Heart left ventricle (tissue), 16 donors: Measurements from ENCODE around the gene ZNF423. TPM values are rescaled to one million over a fixed set of nuclear protein-coding genes. Genes with fewer than 3 reads are reported as not detected.

Experiments
- ATAC-seq, 4 donors: fragments of 200-7000 bp; cut with Tn5 transposase; one replicate each; pipeline ENCODE4 v1.9.1; 2020 to 2022; ENCODE audit warnings: moderate library complexity in 4 of 4, mild to moderate bottlenecking in 3 of 4, moderate number of reproducible peaks in 1 of 4
- DNase-seq, 5 donors: peaks; one replicate each; pipeline ENCODE4 v3.0.0-alpha.2; 2020
- H3K27ac ChIP-seq, 12 donors: fragments of 200-600 bp; sonication (generic) in 4 of 12; one replicate each; pipeline versions ENCODE4 v1.5.0 to v1.8.0; 2016 to 2022; ENCODE audit warnings: mild to moderate bottlenecking in 2 of 12
- H3K27me3 ChIP-seq, 9 donors: fragments of 200-600 bp; sonication (generic) in 2 of 9; one replicate each; pipeline versions ENCODE4 v1.5.1 to v1.8.0; 2016 to 2022; ENCODE audit warnings: mild to moderate bottlenecking in 3 of 9
- H3K36me3 ChIP-seq, 9 donors: fragments of 200-600 bp; sonication (generic) in 2 of 9; one replicate each; pipeline versions ENCODE4 v1.5.0 to v1.8.0; 2018 to 2022; ENCODE audit warnings: mild to moderate bottlenecking in 2 of 9
- H3K4me1 ChIP-seq, 12 donors: fragments of 200-600 bp; sonication (generic) in 4 of 12; one replicate each; pipeline versions ENCODE4 v1.5.0 to v1.8.0; 2016 to 2022; ENCODE audit warnings: mild to moderate bottlenecking in 3 of 12
- H3K4me3 ChIP-seq, 12 donors: fragments of 200-600 bp; sonication (generic) in 4 of 12; one replicate each; pipeline versions ENCODE4 v1.5.0 to v1.8.0; 2017 to 2022; ENCODE audit warnings: mild to moderate bottlenecking in 9 of 12, moderate library complexity in 4 of 12
- H3K9me3 ChIP-seq, 12 donors: fragments of 200-600 bp; sonication (generic) in 4 of 12; one replicate each; pipeline versions ENCODE4 v1.5.0 to v1.8.0; 2016 to 2022; ENCODE audit warnings: mild to moderate bottlenecking in 1 of 12
- CTCF ChIP-seq, 12 donors: fragments of 200-600 bp; sonication (generic) in 4 of 12; IDR thresholded peaks; one replicate each; pipeline versions ENCODE4 v1.5.0 to v1.8.0; 2018 to 2022; ENCODE audit warnings: antibody characterized with exemption in 12 of 12, mild to moderate bottlenecking in 5 of 12
- POLR2A ChIP-seq, 2 donors: fragments of 450-650 bp; IDR thresholded peaks; one replicate each; pipeline ENCODE4 v1.6.1; 2017; ENCODE audit warnings: antibody characterized with exemption in 2 of 2, mild to moderate bottlenecking in 2 of 2, moderate library complexity in 2 of 2
- WGBS, 4 donors: extraction: QIAGEN DNeasy Blood & Tissue Kit in 2 of 4; methylation state at CpG; one replicate each; pipeline versions ENCODE4 v1.1.5 to v1.1.7; 2013 to 2018; 5-methylcytosine and 5-hydroxymethylcytosine counted together
- intact Hi-C, 10 donors: fragments of 100-400 bp; cut with DNase I; formaldehyde crosslinking; loops; one replicate each; pipeline versions ENCODE4 v1.11.1 to v1.14.2; 2022
- polyA plus RNA-seq, 2 donors: library from polyadenylated mRNA; stranded (reverse); fragments of 200-250 nt; gene quantifications; one replicate each; pipeline ENCODE4 v1.2.3, GENCODE V29; 2013
- total RNA-seq, 9 donors: library from RNA; depleted of rRNA in 2 of 9; stranded (reverse); fragments of >200 nt in 2 of 9; fragmentation: NEBNext Ultra II Directional in 3 of 9; extraction: Animal tissue kit (Norgen Biotek cat#: 25700) in 3 of 9; gene quantifications; one replicate each; pipeline versions ENCODE4 v1.1.0 to v1.2.4, GENCODE V29; 2016 to 2023
- donor health status: ischemic (EF 13 %, LVEDD 7.1; RV severe dilation, severe dysfunction).
- donor health status: healthy with polysubstance abuse.
- donor health status: DM: no; HTN: yes; CAD: no.
- donor health status: DM: no; HTN: no; CAD: no.
- donor health status: ischemic (EF 25% LVEDD 6.9; RV normal size, moderate dysfunction).
- donor health status: ischemic (EF 25% LVEDD 5.7; RV mildly dilated, moderate dysfunction).
- donor health status: healthy.
- donor health status: DM: yes; HTN: yes; CAD: no.
- donor health status: ischemic (EF 35%, LVEDD 5.7; RV mildly dilated, moderate dysfunction).
- donor health status: nonischemic (EF 11% LVEDD 7.7; RV severe dilation, severe dysfunction).
- donor health status: DM: yes; HTN: yes; CAD: no.
- donor health status: PGD.
- donor health status: ischemic (EF 29% LVEDD 5.4; RV normal size, mild dysfunction).
- donor health status: nonischemic (EF 23%, LVEDD 6.1; RV moderate dilation, normal function).

Gene ZNF423
- total and polyA plus RNA-seq, 11 donors = 1.8 to 10.4 (median 5.7) TPM

DNA sequence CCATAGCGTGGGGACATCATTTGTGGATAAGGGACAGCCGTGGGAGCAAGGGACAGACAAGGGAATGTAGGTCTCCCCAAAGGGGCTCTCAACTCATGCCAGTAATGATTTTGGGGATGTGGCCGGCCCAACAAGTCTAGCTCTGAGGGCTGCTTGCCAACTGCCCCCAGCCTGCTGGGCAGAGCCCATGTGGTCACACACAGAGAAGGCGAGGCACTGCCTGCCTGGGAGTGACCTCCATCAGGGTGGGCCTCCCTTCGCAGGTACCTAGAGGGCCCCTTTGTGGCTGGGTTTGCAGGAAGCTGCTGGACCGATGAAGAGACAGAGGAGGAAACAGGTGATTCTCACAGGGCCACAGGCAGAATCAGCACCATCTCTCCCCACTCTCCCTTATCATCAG is 305.2 kb downstream of the ZNF423 start:
- WGBS, 4 donors = 83 to 95% (median 87%) methylated on average over 4 to 6 of the region's 6 CpGs

DNA sequence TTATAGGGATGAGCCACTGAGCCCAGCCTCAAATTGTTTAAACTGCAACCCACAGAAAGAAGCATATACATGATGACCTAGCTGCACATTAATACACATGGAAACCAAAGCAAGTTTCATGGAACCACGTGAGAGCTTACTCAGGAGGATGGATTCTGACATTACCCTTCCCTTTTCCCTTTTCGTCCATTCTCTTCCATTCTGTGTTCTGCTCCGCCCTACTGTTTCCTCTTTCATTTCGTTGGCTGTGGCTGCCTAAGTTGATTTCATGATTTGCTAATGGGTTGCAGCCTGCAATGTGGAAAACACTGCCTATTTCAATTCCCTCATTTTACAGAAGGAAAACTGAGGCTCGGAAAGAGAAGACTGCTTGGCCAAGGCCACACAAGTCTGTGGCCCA is 305.8 kb downstream of the ZNF423 start:
- Histone ChIP-seq H3K27ac (no peak overlapping the region), H3K9me3 (no peaks in the 10 kb centered on the region), H3K4me1 (peaks cover 0 to 7% (median 0%) of the 10 kb centered on the region in 12 donors), H3K36me3 (no peaks in the 10 kb centered on the region), H3K4me3 (no peak overlapping the region), H3K27me3 (no peaks in the 10 kb centered on the region)
- ATAC-seq (no peak), DNase-seq (no peak)
- intact Hi-C loops = no loop called here
- 78 to 84% (median 82%) methylated on average over 5 of the region's 5 CpGs for WGBS, 4 donors
- TF ChIP-seq CTCF (IDR thresholded peaks at IDR 0.05) = no peak
- no peak for TF ChIP-seq POLR2A (IDR thresholded peaks at IDR 0.05)

More for the DNA sequence above, 305.2 kb downstream of the ZNF423 start:
- Histone ChIP-seq H3K27ac (no peak overlapping the region), H3K4me3 (no peak overlapping the region), H3K27me3 (no peaks in the 10 kb centered on the region), H3K36me3 (no peaks in the 10 kb centered on the region), H3K9me3 (no peaks in the 10 kb centered on the region), H3K4me1 (peaks cover 0 to 7% (median 0%) of the 10 kb centered on the region in 12 donors)
- DNase-seq (no peak), ATAC-seq (no peak)
- TF ChIP-seq POLR2A (IDR thresholded peaks at IDR 0.05) = no peak
- intact Hi-C loops = no loop called here

DNA sequence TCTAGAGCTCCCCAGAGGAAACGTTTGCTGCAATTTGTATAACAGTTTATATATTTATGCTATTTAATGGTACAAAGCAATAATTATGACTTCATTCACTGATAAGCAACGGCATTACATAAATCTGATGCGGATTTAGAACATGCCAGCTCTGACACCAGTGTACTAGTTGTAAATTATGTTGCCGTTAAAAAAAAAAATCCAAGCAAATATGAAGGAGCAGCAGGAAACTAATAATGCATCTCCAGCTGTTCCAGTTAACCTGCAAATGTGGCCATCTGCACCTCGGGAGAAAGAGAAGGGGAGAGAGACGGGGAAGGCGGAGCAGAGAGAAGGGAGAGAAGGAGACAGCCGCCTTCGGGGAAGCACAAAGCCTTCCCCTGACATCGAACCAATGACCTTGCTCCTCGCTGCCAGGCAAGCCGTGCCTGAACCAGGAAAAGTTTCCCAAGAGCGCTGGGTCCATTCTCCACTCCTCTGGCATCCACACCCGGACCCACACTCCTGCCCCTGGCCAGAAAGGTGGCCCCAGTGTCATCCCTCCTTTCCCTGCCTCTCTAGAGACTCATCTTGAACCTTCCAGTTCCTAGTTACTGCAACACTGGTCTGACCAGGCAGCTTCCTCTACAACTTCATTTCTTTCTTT is 307.5 kb downstream of the ZNF423 start:
- Histone ChIP-seq H3K9me3 (no peaks in the 10 kb centered on the region), H3K4me3 (no peak overlapping the region), H3K27me3 (no peaks in the 10 kb centered on the region), H3K36me3 (no peaks in the 10 kb centered on the region), H3K4me1 (peaks cover 0 to 7% (median 0%) of the 10 kb centered on the region in 12 donors), H3K27ac (no peak overlapping the region)
- 74 to 78% (median 77%) methylated on average over 14 of the region's 14 CpGs for WGBS, 4 donors
- intact Hi-C loops = no loop called here
- DNase-seq (no peak), ATAC-seq (no peak)
- TF ChIP-seq POLR2A (IDR thresholded peaks at IDR 0.05) = no peak
- TF ChIP-seq CTCF (IDR thresholded peaks at IDR 0.05) = no peak

- Histone ChIP-seq H3K27ac (no peak overlapping the region), H3K9me3 (no peaks in the 10 kb centered on the region), H3K4me1 (peaks cover 0 to 7% (median 0%) of the 10 kb centered on the region in 12 donors), H3K36me3 (no peaks in the 10 kb centered on the region), H3K4me3 (no peak overlapping the region), H3K27me3 (no peaks in the 10 kb centered on the region)
- TF ChIP-seq POLR2A (IDR thresholded peaks at IDR 0.05) = no peak
- TF ChIP-seq CTCF (IDR thresholded peaks at IDR 0.05) = no peak
- DNase-seq (no peak), ATAC-seq (no peak)
- intact Hi-C loops = no loop called here
- 95 to 98% (median 96%) methylated on average over 5 to 9 of the region's 9 CpGs for WGBS, 4 donors
Measured at GRCh38 chr16:49547448-49547847, 308.5 kb downstream of the ZNF423 start.

- no peak for ATAC-seq
Measured at GRCh38 chr16:49546735-49547134, 309.2 kb downstream of the ZNF423 start.

More at GRCh38 chr16:49546735-49547134, 309.2 kb downstream of the ZNF423 start:
- Histone ChIP-seq H3K27me3 (no peaks in the 10 kb centered on the region), H3K4me3 (no peak overlapping the region), H3K27ac (no peak overlapping the region), H3K4me1 (peaks cover 0 to 4% (median 0%) of the 10 kb centered on the region in 12 donors), H3K9me3 (no peaks in the 10 kb centered on the region), H3K36me3 (no peaks in the 10 kb centered on the region)
- DNase-seq = no peak
- WGBS, 4 donors = 81 to 84% (median 83%) methylated on average over 1 of the region's 1 CpG
- TF ChIP-seq CTCF (IDR thresholded peaks at IDR 0.05) = no peak
- intact Hi-C loops = no loop called here
